ENCODE results near the gene SPRR3.

Gene SPRR3

DNA sequence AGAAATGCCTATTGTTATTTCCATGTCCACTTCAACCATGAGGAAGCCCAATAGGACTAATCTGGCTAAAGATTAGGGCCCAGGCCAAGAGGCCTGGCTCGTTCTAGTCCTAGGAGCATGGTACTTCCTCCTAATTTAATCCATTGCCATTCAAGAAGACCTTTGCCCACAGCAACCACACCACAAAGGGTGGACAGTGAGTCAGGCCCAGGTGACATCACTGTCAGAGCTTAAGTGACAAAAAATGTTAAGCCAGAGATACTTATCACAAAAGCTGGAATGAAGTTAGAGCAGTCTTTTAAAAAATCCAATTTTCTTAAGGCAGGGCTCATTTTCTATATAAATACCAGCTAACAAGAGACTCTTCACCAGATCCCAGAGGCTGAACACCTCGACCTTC lies at the start of gene SPRR3:
Gene SPRR3 (plus strand): TSS at position 368 of the 400 bp plus-strand sequence. CDS start 1,272 bp downstream, outside the sequence.
- no peak for DNase-seq (ENCODE audit: low read depth)

- no peak for DNase-seq (ENCODE audit: low read depth)
Measured at GRCh38 chr1:152953761-152954160, 47.8 kb upstream of the SPRR3 start.

GRCh38 chr1:152954436-152954835 lies 47.1 kb upstream of the SPRR3 start:
- no peak for DNase-seq (ENCODE audit: low read depth)

DNA sequence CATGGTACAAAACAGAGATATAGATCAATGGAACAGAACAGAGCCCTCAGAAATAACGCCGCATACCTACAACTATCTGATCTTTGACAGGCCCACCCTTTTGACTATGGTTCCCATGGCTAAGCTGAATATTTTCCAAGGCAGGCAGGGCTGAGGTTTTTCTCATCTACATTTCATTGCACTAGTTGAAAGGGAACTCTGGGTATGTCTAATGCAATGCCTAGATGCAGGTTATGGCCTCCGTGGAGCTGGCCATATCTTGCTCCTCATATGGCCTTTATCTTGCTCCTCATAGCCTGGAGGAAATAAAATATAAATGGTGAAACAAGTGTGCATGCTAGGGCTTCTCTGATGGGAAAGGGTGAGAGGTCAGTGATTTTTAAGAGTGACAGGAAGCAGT lies 44.0 kb upstream of the SPRR3 start:
- no peak for DNase-seq (ENCODE audit: low read depth)

DNA sequence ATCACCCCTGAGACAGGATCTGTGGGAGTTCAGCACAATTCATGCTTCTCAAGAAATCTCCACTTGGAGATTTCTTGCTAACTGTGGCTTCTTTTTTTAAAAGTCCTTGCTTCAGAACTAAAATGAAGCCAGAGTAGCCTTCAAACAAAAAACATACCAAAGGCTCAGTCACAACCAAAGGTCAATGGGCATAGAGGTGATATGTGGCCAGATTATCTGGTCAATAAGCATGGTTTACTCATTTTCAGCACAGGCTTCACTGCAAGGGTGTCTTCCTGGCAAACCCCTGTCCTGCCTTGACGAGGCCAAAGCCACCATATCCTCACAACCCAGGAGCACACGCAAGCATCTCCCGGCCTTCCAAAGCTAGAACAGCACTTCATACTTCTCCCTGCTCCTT lies 42.3 kb upstream of the SPRR3 start:
- DNase-seq (ENCODE audit: low read depth) = no peak

- DNase-seq (ENCODE audit: low read depth) = no peak
Measured at GRCh38 chr1:152959801-152960451, 41.6 kb upstream of the SPRR3 start.

GRCh38 chr1:152960452-152961044 lies 41.0 kb upstream of the SPRR3 start:
- no peak for DNase-seq (ENCODE audit: low read depth)

DNA sequence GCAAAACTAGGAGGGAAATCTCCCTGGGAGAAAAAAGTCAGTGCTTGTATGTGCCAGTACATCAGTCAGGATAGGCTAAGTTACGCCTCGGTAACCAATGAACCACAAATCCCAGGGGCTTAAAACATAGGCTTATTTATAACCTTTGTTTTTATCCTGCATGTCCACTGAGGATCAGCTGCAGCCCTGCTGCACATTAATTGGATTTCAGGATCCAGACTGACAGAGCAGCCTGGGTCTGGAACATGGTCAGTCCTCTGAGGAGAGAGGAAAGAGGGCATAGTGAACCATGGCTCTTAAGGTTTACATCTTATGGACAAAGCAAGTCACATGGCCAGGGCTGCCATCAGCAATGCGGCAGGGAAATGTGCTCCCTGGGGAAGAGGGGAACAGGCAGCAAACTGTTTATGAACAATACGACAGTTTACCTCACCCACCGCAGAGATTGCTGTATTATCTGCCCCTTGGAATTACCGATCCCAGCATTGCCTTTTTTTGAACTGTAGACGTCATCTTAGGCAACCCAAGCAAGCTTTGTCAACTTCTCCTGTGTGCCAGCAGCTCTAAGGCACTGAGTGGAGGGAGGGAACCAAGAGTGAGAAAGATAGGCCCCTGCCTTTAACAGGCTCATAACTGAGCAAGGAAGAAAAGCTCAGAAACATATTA lies 40.2 kb upstream of the SPRR3 start:
- DNase-seq (ENCODE audit: low read depth) = no peak

DNA sequence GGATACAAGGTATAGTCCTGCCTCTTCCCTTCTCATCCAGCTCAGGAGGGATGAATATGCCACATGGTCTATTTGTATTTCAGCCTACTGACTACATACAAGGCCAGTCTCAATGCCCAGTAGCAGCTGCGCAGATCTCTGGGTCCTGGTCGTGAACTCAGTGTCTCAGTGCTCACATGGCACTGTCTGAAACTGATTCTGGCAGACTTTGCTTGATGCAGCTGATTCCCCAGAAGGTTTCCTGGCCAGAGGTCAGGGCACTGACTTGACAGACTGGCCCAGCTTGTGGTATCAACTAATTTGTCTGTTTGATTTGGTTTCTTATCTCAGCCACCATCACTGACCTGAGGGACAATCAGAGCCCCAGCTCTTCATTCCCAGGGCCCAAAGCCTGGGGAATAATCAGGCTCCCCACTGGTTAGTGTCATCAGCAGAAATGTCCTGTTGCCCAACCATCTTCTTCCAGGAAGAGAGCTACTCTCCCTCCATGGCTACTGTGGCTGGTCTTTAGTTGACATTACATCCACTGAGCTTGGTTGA lies 38.6 kb upstream of the SPRR3 start:
- no peak for DNase-seq (ENCODE audit: low read depth)

GRCh38 chr1:152964536-152964935 lies 37.0 kb upstream of the SPRR3 start:
- no peak for DNase-seq (ENCODE audit: low read depth)

GRCh38 chr1:152965853-152966252 lies 35.7 kb upstream of the SPRR3 start:
- no peak for DNase-seq (ENCODE audit: low read depth)

GRCh38 chr1:152967201-152967600 lies 34.3 kb upstream of the SPRR3 start:
- no peak for DNase-seq (ENCODE audit: low read depth)

GRCh38 chr1:152968248-152968647 lies 33.3 kb upstream of the SPRR3 start:
- DNase-seq (ENCODE audit: low read depth) = no peak

DNA sequence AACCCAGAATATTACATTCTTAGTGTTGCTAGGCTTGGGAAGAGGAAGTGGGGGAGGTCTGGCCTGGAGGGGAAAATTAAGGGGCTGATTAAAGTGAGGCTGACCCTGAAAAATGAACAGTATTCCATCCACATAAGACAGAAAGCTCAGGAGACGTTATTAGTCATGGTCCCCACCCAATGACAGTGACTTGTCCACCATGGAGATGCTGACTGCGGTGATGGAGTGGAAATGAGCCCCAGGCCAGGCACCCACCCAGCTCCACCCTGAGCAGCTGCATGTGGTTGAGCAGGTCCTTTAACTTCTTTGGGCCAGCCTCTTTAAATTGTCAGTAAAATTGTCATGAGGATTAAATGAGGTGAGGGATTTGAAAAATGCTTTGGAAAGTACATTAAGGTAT lies 32.5 kb upstream of the SPRR3 start:
- no peak for DNase-seq (ENCODE audit: low read depth)

DNA sequence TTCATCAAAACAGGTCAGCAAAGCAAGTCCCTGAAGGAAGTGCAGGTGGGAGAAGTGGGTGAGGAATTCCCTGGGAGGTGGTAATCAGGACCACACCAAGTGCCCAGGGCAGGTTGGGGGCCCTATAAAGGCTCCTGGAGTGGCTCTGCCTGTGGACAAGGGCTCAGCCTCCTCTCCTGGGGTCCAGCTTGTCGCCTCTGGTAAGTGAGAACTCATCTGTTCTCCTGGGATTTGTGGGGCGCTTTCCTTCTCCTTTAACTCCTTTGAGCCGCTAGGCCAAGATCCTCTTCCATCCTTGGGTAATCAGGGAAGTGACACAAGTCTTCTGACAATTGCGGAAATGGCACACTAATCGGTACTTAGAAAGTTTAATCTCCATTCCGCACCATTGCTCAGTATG lies 31.1 kb upstream of the SPRR3 start, which contains the start of gene SPRR4:
Gene SPRR4 (plus strand): TSS at position 154 of the 400 bp plus-strand sequence. CDS start 1,243 bp downstream, outside the sequence.
- no peak for DNase-seq (ENCODE audit: low read depth)

DNA sequence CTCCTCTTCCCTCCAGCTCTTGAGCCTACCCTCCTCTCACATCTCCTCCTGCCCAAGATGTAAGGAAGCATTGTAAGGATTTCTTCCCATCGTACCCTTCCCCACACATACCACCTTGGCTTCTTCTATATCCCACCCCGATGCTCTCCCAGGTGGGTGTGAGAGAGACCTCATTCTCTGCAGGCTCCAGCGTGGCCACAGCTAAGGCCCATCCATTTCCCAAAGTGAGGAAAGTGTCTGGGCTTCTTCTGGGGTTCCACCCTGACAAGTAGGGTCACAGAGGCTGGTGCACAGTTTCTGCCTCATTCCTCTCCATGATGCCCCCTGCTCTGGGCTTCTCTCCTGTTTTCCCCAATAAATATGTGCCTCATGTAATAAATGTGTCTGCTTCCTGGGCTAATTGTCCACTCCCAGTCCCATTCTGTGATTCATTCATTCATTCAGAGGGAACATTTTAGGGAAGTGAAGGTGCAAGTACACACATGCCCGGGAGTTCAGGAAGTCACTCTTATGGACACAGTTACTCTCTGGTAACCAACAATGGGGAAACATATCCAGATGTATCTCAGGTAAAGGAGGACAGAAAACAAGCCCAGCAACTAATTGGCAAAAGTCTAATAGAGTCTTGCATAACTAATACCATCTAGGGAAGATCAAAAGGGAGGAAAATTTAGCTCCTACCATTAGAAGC lies 29.2 kb upstream of the SPRR3 start:
- DNase-seq (ENCODE audit: low read depth) = no peak

GRCh38 chr1:152976688-152977087 lies 24.9 kb upstream of the SPRR3 start:
- DNase-seq (ENCODE audit: low read depth) = no peak

- no peak for DNase-seq (ENCODE audit: low read depth)
Measured at GRCh38 chr1:152977614-152978013, 23.9 kb upstream of the SPRR3 start.

- DNase-seq (ENCODE audit: low read depth) = no peak
Measured at GRCh38 chr1:152980676-152981075, 20.9 kb upstream of the SPRR3 start.

DNA sequence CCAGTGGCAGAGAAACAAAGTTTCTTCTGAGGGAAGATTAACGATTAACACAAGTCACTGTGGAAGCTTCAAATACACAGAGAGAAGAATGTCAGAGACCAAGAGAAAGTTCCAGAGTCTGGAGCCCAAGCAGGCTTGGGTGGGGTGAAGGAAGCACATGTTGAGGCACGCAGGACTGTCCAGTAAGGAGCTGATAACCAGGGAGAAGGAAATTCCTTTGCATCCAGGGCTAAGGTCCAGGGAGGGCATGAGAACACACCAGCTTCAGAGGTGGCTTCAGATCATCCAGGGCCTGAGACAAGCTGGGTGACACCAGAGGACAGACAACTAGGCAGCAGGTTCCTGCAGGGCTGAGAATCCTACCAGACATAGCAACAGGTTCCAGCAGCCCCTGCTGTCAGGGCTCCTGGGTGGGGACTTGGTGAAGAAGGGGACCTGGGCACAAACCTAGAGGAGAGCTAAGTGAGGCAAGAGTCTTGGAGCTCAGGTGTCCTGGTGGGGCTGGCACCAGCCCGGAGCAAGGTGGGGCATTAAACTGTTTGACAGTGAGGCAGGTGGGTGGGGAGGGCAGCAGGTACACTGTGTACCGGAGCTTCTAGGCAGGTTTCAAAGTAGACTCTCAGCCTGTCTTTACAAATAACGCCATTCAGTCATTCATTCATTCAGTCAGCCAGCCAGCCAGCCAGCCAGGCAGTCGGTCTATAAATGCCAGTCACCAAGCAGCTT lies 20.2 kb upstream of the SPRR3 start:
- no peak for DNase-seq (ENCODE audit: low read depth)

GRCh38 chr1:152982076-152982475 lies 19.5 kb upstream of the SPRR3 start:
- DNase-seq (ENCODE audit: low read depth) = no peak

- DNase-seq (ENCODE audit: low read depth) = no peak
Measured at GRCh38 chr1:152983234-152983633, 18.3 kb upstream of the SPRR3 start.
